GM21786 (cell line): ENCODE data around the gene PEMT.

Source experiments
- ATAC-seq: cut with Tn5 transposase; IDR thresholded peaks from one replicate; pipeline ENCODE4 v1.9.1; 2021; ENCODE audit not compliant: unreplicated experiment

The PEMT gene

GRCh38 chr17:17554266-17554665 is 37.2 kb downstream of the PEMT start:
- ATAC-seq: no peak

GRCh38 chr17:17553217-17554195 is 38.0 kb downstream of the PEMT start:
- no peak for ATAC-seq

- ATAC-seq: no peak
These were observed 38.9 kb downstream of the PEMT start for GRCh38 chr17:17552351-17553216.

- no peak for ATAC-seq
These were observed 40.1 kb downstream of the PEMT start for GRCh38 chr17:17551361-17551760.

- no peak for ATAC-seq
These were observed 41.7 kb downstream of the PEMT start for GRCh38 chr17:17549732-17550366.

- ATAC-seq: no peak
These were observed 43.5 kb downstream of the PEMT start for GRCh38 chr17:17548044-17548443.

- ATAC-seq: no peak
These were observed 44.2 kb downstream of the PEMT start for GRCh38 chr17:17547210-17547764.

GRCh38 chr17:17546399-17547185 is 44.9 kb downstream of the PEMT start:
- no peak for ATAC-seq

GRCh38 chr17:17545984-17546383 is 45.5 kb downstream of the PEMT start:
- no peak for ATAC-seq

- ATAC-seq: no peak
These were observed 46.3 kb downstream of the PEMT start for GRCh38 chr17:17545031-17545820.

GRCh38 chr17:17542906-17543635 is 48.4 kb downstream of the PEMT start:
- no peak for ATAC-seq

GRCh38 chr17:17541640-17542001 is 49.9 kb downstream of the PEMT start:
- no peak for ATAC-seq

GRCh38 chr17:17540935-17541639 is 50.4 kb downstream of the PEMT start:
- no peak for ATAC-seq

GRCh38 chr17:17540278-17540906 is 51.1 kb downstream of the PEMT start:
- ATAC-seq: no peak

GRCh38 chr17:17539591-17539990 is 51.9 kb downstream of the PEMT start:
- ATAC-seq: no peak

GRCh38 chr17:17538417-17539391 is 52.8 kb downstream of the PEMT start:
- ATAC-seq: no peak
